Measurements from ENCODE around the gene GSK3B. TPM values are rescaled to one million over a fixed set of nuclear protein-coding genes. Genes with fewer than 3 reads are reported as not detected.

The GSK3B gene
- total RNA-seq, 1 experiment from 2014 or later, result 56.6 TPM

- BruUV-seq (replicated peaks), result no TSS peak
- DNase-seq (ENCODE audit: low spot score), result no peak
- Histone ChIP-seq H3K4me3 (ENCODE audit: low read depth, low read length, poor library complexity, severe bottlenecking) (no peak overlapping the region), H3K4me1 (ENCODE audit: insufficient read depth, low read length, poor library complexity, severe bottlenecking) (no peaks in the 10 kb centered on the region), H3K36me3 (ENCODE audit: insufficient read depth, low read length, poor library complexity, severe bottlenecking) (no peaks in the 10 kb centered on the region), H3K9me3 (ENCODE audit: low read depth, low read length, poor library complexity, severe bottlenecking) (no peaks in the 10 kb centered on the region), H3K27ac (ENCODE audit: low read depth, low read length, poor library complexity, severe bottlenecking) (no peak overlapping the region), H3K27me3 (replicated peaks; ENCODE audit: insufficient read depth, low read depth, low read length, poor library complexity) (peaks cover 19% of the 10 kb centered on the region)
- no peak for TF ChIP-seq EZH2 (IDR thresholded peaks at IDR 0.05; ENCODE audit: borderline replicate concordance, low read depth, low read length, poor library complexity, severe bottlenecking)
- no peak for TF ChIP-seq CTCF (conservative IDR thresholded peaks at IDR 0.05; ENCODE audit: low read depth, low read length)
- ChIA-PET POLR2A (ENCODE audit: low non-redundant PET) (interaction anchor here (0.6 kb wide), 1 partner anchor 116 kb away, joined by 4 read pairs; no protein-coding TSS in a partner anchor), CTCF (no interaction called here)
- intact Hi-C loops (cut with micrococcal nuclease; ENCODE audit: unreplicated experiment), result no loop called here
These were observed 317.9 kb downstream of the GSK3B start for GRCh38 chr3:119776304-119776703.

GRCh38 chr3:119774444-119774843 is 319.8 kb downstream of the GSK3B start:
- ChIA-PET POLR2A (ENCODE audit: low non-redundant PET) (no interaction called here), CTCF (no interaction called here)
- Histone ChIP-seq H3K9me3 (ENCODE audit: low read depth, low read length, poor library complexity, severe bottlenecking) (no peaks in the 10 kb centered on the region), H3K27ac (ENCODE audit: low read depth, low read length, poor library complexity, severe bottlenecking) (no peak overlapping the region), H3K4me1 (ENCODE audit: insufficient read depth, low read length, poor library complexity, severe bottlenecking) (no peaks in the 10 kb centered on the region), H3K36me3 (ENCODE audit: insufficient read depth, low read length, poor library complexity, severe bottlenecking) (no peaks in the 10 kb centered on the region), H3K27me3 (replicated peaks; ENCODE audit: insufficient read depth, low read depth, low read length, poor library complexity) (peaks cover 26% of the 10 kb centered on the region), H3K4me3 (ENCODE audit: low read depth, low read length, poor library complexity, severe bottlenecking) (no peak overlapping the region)
- no peak for DNase-seq (ENCODE audit: low spot score)
- no peak for TF ChIP-seq CTCF (conservative IDR thresholded peaks at IDR 0.05; ENCODE audit: low read depth, low read length)
- no peak for TF ChIP-seq EZH2 (IDR thresholded peaks at IDR 0.05; ENCODE audit: borderline replicate concordance, low read depth, low read length, poor library complexity, severe bottlenecking)
- BruUV-seq (replicated peaks), result no TSS peak
- intact Hi-C loops (cut with micrococcal nuclease; ENCODE audit: unreplicated experiment), result no loop called here

Other genes starting within 250 kb of the GSK3B start
- 0.62 and 1.2 TPM in 2 replicates for gene GPR156, start 190.8 kb upstream of the GSK3B start, total RNA-seq (2021)